HG02588 (cell line): ENCODE results near the gene GRM8.
A peak's percentile ranks its signal among the peaks of the same experiment; 100 is the strongest.
"Not testable (repeated sequence)": the region's sequence is repeated elsewhere in the genome, so short reads cannot be mapped to it uniquely, and the experiment has no call there.

Experiments used
- ATAC-seq: cut with Tn5 transposase; IDR thresholded peaks from one replicate; pipeline ENCODE4 v1.9.1; 2021; ENCODE audit warnings: mild to moderate bottlenecking, moderate library complexity; ENCODE audit not compliant: unreplicated experiment

The GRM8 gene

GRCh38 chr7:126685018-126685573 lies 567.6 kb downstream of the GRM8 start:
- ATAC-seq = no peak

DNA sequence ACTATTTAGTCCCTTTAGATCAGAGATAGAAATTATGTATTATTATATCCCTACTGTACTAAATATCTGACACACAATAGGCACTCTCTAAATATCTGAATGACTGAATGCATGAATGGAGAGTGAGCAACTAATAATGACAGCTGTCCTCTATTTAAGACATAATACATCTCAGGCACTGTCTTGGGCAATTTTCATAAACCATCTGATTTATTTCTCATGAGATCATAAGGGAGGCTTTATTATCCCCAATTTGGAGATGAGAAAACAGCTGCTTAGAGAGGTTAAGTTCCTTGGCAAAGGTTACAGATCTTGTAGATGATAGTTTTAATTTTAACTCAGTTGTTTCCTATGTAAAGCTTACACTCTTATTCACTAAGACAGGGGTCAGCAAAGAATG lies 570.6 kb downstream of the GRM8 start:
- ATAC-seq = no peak

DNA sequence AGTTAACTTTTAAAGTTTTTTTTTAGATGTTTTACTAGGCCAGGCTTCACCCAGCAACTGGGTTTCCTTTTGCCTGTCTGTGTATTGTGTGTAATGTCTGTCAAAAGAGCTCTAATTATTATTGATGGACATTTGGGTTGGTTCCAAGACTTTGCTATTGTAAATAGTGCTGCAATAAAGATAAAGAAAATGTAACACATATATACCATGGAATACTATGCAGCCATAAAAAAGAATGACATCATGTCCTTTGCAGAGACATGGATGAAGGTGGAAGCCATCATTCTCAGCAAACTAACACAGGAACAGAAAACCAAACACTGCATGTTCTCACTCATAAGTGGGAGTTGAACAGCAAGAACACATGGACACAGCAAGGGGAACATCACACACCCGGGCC lies 584.0 kb downstream of the GRM8 start:
- ATAC-seq = not testable (repeated sequence)

GRCh38 chr7:126668367-126668752 lies 584.4 kb downstream of the GRM8 start:
- ATAC-seq = no peak

- no peak for ATAC-seq
Measured at GRCh38 chr7:126667742-126668366, 584.9 kb downstream of the GRM8 start.

GRCh38 chr7:126662856-126663255 lies 589.9 kb downstream of the GRM8 start:
- ATAC-seq = no peak

DNA sequence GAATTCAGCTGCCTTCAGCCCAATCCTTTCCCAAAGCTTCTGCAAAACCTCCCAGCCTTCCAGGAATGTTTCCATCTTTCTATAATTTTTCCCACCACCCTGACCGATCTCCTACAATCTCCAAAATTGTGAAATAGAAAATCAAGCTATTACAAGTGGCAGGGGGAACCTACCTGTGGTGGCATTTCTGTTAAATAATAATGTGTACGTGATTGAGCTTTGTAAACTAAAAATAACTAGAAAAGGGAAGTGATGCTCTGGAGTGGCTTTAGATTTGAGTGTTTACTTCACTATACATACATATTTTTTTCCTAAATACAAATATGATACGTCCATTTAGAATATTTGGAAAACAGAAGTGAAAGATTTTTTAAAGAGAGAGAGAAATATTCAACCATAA lies 593.6 kb downstream of the GRM8 start:
- ATAC-seq = peak; percentile 56

GRCh38 chr7:126658684-126659083 lies 594.1 kb downstream of the GRM8 start:
- no peak for ATAC-seq

DNA sequence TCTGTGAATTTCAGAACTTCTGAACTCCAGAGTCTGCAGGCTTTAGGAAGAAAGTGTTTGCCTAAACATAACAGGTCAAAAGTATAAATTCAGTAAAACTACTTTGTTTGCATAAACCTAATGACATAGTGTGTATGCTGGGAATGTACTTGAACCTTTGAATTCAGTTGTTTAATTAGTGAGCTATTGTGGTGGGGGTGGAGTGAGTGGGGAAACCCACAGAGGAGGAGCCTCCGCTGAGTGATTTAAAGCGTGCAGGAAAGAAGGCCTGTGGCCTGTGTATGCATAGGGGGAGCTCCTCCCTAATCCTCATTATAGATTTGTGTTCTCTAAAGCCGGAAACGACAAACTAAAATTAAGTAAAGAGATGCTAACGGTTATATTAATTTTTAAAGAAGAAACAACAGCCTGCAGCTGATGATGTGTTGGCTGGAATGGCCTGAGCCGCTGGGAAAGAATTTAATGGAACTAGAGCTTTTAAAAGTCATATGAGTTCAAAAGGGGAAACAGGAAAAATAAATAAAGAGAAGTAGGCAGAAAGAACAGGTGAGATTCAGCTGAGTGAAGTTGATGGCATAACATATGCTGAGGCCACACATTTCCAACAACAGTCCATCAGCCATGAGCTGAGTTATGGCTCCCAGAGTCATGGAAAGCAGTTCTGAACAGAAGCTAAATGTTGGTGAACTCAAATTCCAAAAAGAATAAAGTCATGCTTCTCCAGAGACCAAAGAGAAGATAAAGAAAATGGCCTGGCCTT lies 595.0 kb downstream of the GRM8 start:
- ATAC-seq = peak; percentile 91

DNA sequence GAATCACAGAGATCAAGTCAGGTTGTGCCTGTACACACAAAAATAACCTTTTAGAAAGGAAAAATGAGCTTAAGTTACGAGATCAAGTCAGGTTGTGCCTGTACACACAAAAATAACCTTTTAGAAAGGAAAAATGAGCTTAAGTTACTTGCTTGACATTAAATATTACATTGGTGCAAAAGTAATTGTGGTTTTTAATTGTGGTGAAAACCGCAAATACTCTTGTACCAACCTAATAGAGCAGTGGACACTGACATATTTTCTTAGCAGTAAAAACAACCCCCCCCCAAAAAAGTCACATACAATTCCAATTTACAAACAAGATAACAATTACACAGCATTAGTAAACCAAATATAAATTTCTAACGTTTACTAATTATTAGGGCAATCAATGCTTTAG lies 595.6 kb downstream of the GRM8 start:
- no peak for ATAC-seq

GRCh38 chr7:126656165-126656564 lies 596.6 kb downstream of the GRM8 start:
- no peak for ATAC-seq

GRCh38 chr7:126637538-126637937 lies 615.2 kb downstream of the GRM8 start:
- no peak for ATAC-seq

DNA sequence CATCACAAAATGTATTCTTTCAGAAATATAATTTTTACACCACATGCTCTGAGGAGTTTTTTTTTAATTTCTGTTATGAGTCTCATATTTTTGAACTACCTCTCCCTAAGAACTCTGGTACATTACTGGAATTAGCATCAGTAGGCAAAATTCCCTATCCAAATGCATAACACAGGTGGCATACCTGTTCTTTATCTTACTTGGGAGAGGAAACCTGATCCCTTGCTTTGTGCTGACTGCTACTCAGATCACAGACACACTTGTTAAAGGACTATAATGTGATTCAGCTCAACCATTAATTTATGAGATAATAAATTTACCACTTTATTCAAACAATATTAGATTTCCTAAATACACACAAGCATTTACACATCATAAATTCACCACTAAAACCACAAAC lies 617.2 kb downstream of the GRM8 start:
- ATAC-seq = no peak

GRCh38 chr7:126608339-126608776 lies 644.4 kb downstream of the GRM8 start:
- ATAC-seq = no peak

GRCh38 chr7:126606331-126606730 lies 646.4 kb downstream of the GRM8 start:
- no peak for ATAC-seq

DNA sequence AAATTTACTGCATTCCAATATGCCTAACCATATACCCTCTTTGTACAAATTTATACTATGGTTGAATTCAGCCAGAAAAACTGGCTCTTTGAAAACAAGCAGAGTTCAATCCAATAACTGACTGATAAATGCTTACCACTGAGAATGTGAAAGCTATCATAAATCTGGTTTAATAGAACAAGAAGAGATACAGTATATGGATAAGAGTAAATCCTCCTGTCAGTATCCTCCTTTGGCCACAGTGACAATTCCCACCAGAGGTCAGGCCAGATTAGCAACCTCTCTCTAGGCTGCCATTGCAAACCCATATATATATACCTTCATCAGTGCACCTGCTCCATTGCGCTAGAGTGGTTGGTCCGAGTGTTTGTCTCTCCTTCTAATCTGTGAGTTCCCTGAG lies 647.2 kb downstream of the GRM8 start:
- no peak for ATAC-seq

- no peak for ATAC-seq
Measured at GRCh38 chr7:126605056-126605455, 647.7 kb downstream of the GRM8 start.

DNA sequence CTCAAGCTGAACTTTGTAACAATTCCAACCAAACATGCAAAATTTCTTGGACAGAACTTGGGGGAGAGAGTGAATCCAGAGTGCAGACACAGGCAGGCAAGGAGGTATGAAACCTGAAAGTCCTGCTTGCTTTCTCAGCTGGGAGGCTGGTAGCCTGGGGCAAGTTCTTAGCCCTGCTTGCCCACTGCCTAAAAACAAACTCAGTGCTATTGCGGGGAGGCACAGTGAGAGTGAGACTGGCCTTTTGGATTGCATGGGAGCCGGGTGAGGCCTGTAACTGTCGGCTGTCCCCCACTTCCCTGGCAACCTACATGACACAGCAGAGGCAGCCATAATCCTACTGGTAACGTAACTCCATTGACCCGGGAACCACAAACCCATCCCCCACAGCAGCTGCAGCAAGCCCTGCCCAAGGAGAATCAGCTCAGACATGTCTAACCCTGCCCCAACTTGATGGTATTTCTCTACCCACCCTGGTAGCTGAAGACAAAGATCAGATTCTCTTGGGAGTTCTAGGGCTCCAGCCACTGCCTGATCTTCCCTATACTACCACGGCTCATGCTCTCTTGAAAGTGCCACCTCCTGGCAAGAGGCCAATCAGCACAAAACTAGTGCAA lies 663.6 kb downstream of the GRM8 start:
- no peak for ATAC-seq

- ATAC-seq = peak; percentile 74
Measured at GRCh38 chr7:126578338-126578737, 674.4 kb downstream of the GRM8 start.

DNA sequence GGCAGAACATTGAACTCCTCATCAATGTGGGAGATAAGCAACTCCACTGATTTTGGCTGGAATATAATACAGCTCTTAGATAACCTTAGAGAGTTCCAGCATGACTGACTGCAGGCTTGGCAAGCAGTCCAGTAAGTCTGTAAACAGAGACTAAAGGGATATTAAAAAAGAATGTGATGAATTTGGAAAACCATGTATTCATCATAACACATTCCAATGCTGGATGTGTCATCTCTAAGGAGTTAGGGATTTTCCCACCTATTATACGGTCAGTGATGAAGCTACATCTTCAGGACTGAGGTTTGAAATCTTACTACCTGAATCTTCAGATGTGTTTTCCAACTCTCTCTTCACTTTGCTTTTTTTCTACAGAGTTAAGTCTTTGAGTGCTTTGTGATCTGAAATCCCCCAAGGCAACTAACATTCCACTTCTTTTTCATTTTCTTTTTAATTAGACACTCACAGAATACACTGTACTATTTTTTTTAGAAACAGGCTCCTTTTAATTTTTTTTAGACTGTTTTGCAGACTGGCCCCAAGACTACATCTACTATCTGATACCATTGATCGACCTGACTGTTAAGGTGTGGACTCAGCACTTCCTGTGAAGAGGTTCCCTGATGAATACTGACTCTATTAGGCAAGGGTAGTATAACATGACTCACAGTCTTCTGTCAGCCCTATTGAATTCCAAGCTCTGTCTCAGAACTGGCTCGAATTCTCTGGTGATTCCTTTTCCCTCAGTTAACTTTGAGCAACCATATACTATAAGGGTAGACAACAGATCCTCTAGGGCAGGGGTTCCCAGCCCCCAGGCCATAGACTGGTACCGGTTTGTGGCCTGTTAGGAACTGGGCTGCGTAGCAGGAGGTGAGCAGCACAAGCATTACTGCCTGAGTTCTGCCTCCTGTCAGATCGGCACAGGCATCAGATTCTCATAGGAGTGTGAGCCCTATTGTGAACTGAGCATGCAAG lies 678.2 kb downstream of the GRM8 start:
- no peak for ATAC-seq

- ATAC-seq = no peak
Measured at GRCh38 chr7:126570845-126571244, 681.9 kb downstream of the GRM8 start.
